HepG2 (cell line): ENCODE results near the gene OR8J1.

Experiments used
- CERS6 ChIP-seq: sonication (generic); formaldehyde crosslinking; IDR thresholded peaks from 2 replicates; pipeline ENCODE4 v1.5.0; 2020; ENCODE audit warnings: missing genetic modification reagents
- CHD4 ChIP-seq: fragments of 200-600 bp; sonication (generic); IDR thresholded peaks from 2 replicates; pipeline ENCODE4 v1.7.0; 2017; ENCODE audit warnings: mild to moderate bottlenecking, low read length, borderline replicate concordance
- CTCF ChIP-seq: sonication (generic); formaldehyde crosslinking; IDR thresholded peaks from 2 replicates; pipeline ENCODE4 v1.5.0; 2020; ENCODE audit warnings: mild to moderate bottlenecking, missing genetic modification reagents, moderate library complexity
- FOXK2 ChIP-seq: fragments of 450-650 bp; IDR thresholded peaks from 2 replicates; pipeline ENCODE4 v1.6.1; 2016
- HIVEP1 ChIP-seq: sonication (generic); formaldehyde crosslinking; IDR thresholded peaks from 2 replicates; pipeline ENCODE4 v1.4.0; 2020; ENCODE audit warnings: mild to moderate bottlenecking, missing genetic modification reagents
- MAF1 ChIP-seq: sonication (generic); formaldehyde crosslinking; IDR thresholded peaks from 2 replicates; pipeline ENCODE4 v1.5.0; 2020; ENCODE audit warnings: missing genetic modification reagents, borderline replicate concordance
- SP1 ChIP-seq, 2 experiments: fragments of 450-650 bp in 1 of 2; sonication (generic) in 1 of 2; formaldehyde crosslinking in 1 of 2; IDR thresholded peaks; 2 replicates each; pipeline versions ENCODE4 v1.4.0 to v1.6.1; 2016 to 2020; ENCODE audit warnings: missing genetic modification reagents in 1 of 2
- ZNF614 ChIP-seq: IDR thresholded peaks from 2 replicates; pipeline ENCODE4 v1.6.1; 2018; ENCODE audit warnings: missing biosample characterization, missing genetic modification reagents, inconsistent platforms, borderline replicate concordance
- ZNF747 ChIP-seq: sonication (generic); formaldehyde crosslinking; IDR thresholded peaks from 2 replicates; pipeline ENCODE4 v1.8.1; 2023; ENCODE audit warnings: missing genetic modification reagents, mild to moderate bottlenecking, borderline replicate concordance

- TF ChIP-seq MAF1 (CRISPR knock-in tag) (no peak), SP1 (IDR thresholded peaks at IDR 0.05) (no peak), SP1 (CRISPR knock-in tag; IDR thresholded peaks at IDR 0.05) (no peak), CERS6 (CRISPR knock-in tag) (no peak), FOXK2 (no peak), HIVEP1 (CRISPR knock-in tag) (no peak), CHD4 (no peak), ZNF747 (no peak), ZNF614 (CRISPR knock-in tag) (no peak), CTCF (no peak)
Measured at GRCh38 chr11:56353991-56354390, at the start of gene OR8J1.
